GM23338 (cell line): ENCODE results near the gene ADORA3. TPM values are rescaled to one million over a fixed set of nuclear protein-coding genes. Genes with fewer than 3 reads are reported as not detected.

Experiments used
- ATAC-seq: fragments of 200-7000 bp; cut with Tn5 transposase; 3 replicates; pipeline ENCODE4 v1.9.1; 2020
- DNase-seq: peaks from one replicate; pipeline ENCODE4 v3.0.0-alpha.2; 2015; ENCODE audit warnings: low spot score
- H2AFZ ChIP-seq: fragments of 200-600 bp; sonication (generic); 2 replicates; pipeline ENCODE4 v1.8.0; 2016; ENCODE audit warnings: antibody characterized with exemption, mild to moderate bottlenecking, moderate library complexity
- H3F3A ChIP-seq: fragments of 200-600 bp; sonication (generic); replicated peaks from 2 replicates; pipeline ENCODE4 v1.8.0; 2017; ENCODE audit warnings: antibody characterized with exemption, mixed run types, low read depth
- H3K27ac ChIP-seq: fragments of 200-600 bp; sonication (generic); 2 replicates; pipeline ENCODE4 v1.6.1; 2016; ENCODE audit warnings: low read depth
- H3K27me3 ChIP-seq: fragments of 200-600 bp; sonication (generic); 2 replicates; pipeline ENCODE4 v1.8.0; 2016; ENCODE audit warnings: mild to moderate bottlenecking, mixed run types, moderate library complexity; ENCODE audit not compliant: insufficient read depth
- H3K36me3 ChIP-seq: fragments of 200-600 bp; sonication (generic); 2 replicates; pipeline ENCODE4 v1.8.0; 2016; ENCODE audit warnings: mild to moderate bottlenecking; ENCODE audit not compliant: insufficient read depth
- H3K4me1 ChIP-seq: fragments of 200-600 bp; sonication (generic); 2 replicates; pipeline ENCODE4 v1.8.0; 2016; ENCODE audit warnings: mild to moderate bottlenecking, moderate library complexity; ENCODE audit not compliant: insufficient read depth
- H3K4me2 ChIP-seq: fragments of 200-600 bp; sonication (generic); 2 replicates; pipeline ENCODE4 v1.7.1; 2017; ENCODE audit warnings: mixed run types
- H3K4me3 ChIP-seq: fragments of 200-600 bp; sonication (generic); 2 replicates; pipeline ENCODE4 v1.6.1; 2016; ENCODE audit warnings: mixed run types
- H3K79me2 ChIP-seq: fragments of 200-600 bp; sonication (generic); replicated peaks from 2 replicates; pipeline ENCODE4 v1.8.0; 2017; ENCODE audit warnings: mild to moderate bottlenecking; ENCODE audit not compliant: insufficient read depth
- H3K9me2 ChIP-seq: fragments of 200-600 bp; sonication (generic); 2 replicates; pipeline ENCODE4 v1.8.0; 2017; ENCODE audit not compliant: insufficient read depth
- H4K20me1 ChIP-seq: fragments of 200-600 bp; sonication (generic); replicated peaks from 2 replicates; pipeline ENCODE4 v1.8.0; 2017; ENCODE audit warnings: mild to moderate bottlenecking; ENCODE audit not compliant: insufficient read depth
- H3K27ac Mint-ChIP-seq: 2 replicates; pipeline ENCODE4 v1.8.0; 2020; ENCODE audit warnings: inconsistent platforms, mild to moderate bottlenecking, moderate library complexity, mixed read lengths
- H3K27me3 Mint-ChIP-seq: 3 replicates; pipeline ENCODE4 v1.8.0; 2022; ENCODE audit warnings: low read depth, mild to moderate bottlenecking, moderate library complexity, mixed read lengths, inconsistent platforms; ENCODE audit not compliant: insufficient read depth, poor library complexity
- H3K36me3 Mint-ChIP-seq: 3 replicates; pipeline ENCODE4 v1.8.0; 2021; ENCODE audit warnings: low read depth, mild to moderate bottlenecking, inconsistent platforms, moderate library complexity, mixed read lengths
- H3K4me1 Mint-ChIP-seq: 3 replicates; pipeline ENCODE4 v1.8.0; 2020; ENCODE audit warnings: mild to moderate bottlenecking, inconsistent platforms, mixed read lengths
- H3K4me3 Mint-ChIP-seq: 3 replicates; pipeline ENCODE4 v1.8.0; 2021; ENCODE audit warnings: moderate library complexity, mild to moderate bottlenecking, inconsistent platforms, mixed read lengths
- H3K9me3 Mint-ChIP-seq: 3 replicates; pipeline ENCODE4 v1.8.0; 2020; ENCODE audit warnings: moderate library complexity, mild to moderate bottlenecking, inconsistent platforms, mixed read lengths
- CREB1 ChIP-seq: fragments of 250-450 bp; sonication (Bioruptor Pico); IDR thresholded peaks from 2 replicates; pipeline ENCODE4 v1.5.0; 2020; ENCODE audit warnings: low read depth, mild to moderate bottlenecking, moderate library complexity
- ETS1 ChIP-seq: IDR thresholded peaks from 2 replicates; pipeline ENCODE4 v1.6.1; 2016; ENCODE audit warnings: antibody characterized with exemption
- EZH2 ChIP-seq: fragments of 200-600 bp; sonication (generic); IDR thresholded peaks from one replicate; pipeline ENCODE4 v1.8.0; 2017; ENCODE audit warnings: antibody characterized with exemption, mild to moderate bottlenecking, low read depth; ENCODE audit not compliant: unreplicated experiment
- EZH2phosphoT487 ChIP-seq: fragments of 200-600 bp; sonication (generic); IDR thresholded peaks from one replicate; pipeline ENCODE4 v1.8.1; 2018; ENCODE audit warnings: antibody characterized with exemption; ENCODE audit not compliant: unreplicated experiment
- JUNB ChIP-seq: IDR thresholded peaks from one replicate; pipeline ENCODE4 v1.6.1; 2016; ENCODE audit warnings: antibody characterized with exemption; ENCODE audit not compliant: unreplicated experiment
- NANOG ChIP-seq: IDR thresholded peaks from 2 replicates; pipeline ENCODE4 v1.6.1; 2016; ENCODE audit warnings: antibody characterized with exemption, borderline replicate concordance
- POLR2AphosphoS5 ChIP-seq: IDR thresholded peaks from 2 replicates; pipeline ENCODE4 v1.6.1; 2016; ENCODE audit warnings: antibody characterized with exemption, low read depth
- REST ChIP-seq: IDR thresholded peaks from one replicate; pipeline ENCODE4 v1.6.1; 2018; ENCODE audit warnings: antibody characterized with exemption; ENCODE audit not compliant: unreplicated experiment
- STAT1 ChIP-seq: IDR thresholded peaks from one replicate; pipeline ENCODE4 v1.6.1; 2016; ENCODE audit warnings: antibody characterized with exemption; ENCODE audit not compliant: unreplicated experiment
- ZNF114 ChIP-seq: fragments of 250-450 bp; sonication (Bioruptor Pico); IDR thresholded peaks from 2 replicates; pipeline ENCODE4 v1.5.0; 2020; ENCODE audit warnings: mild to moderate bottlenecking, moderate library complexity
- ZNF331 ChIP-seq: fragments of 250-450 bp; sonication (Bioruptor Pico); IDR thresholded peaks from 2 replicates; pipeline ENCODE4 v1.5.0; 2020; ENCODE audit warnings: low read depth, mild to moderate bottlenecking, moderate library complexity
- polyA plus RNA-seq: library from polyadenylated mRNA; unstranded; fragments of >200 nt; fragmentation: Nextera tagmentation; extraction: Ambion mirVana; gene quantifications from 2 replicates; pipeline ENCODE4 v1.2.1, GENCODE V29; 2016
- total RNA-seq: library from RNA; depleted of rRNA; stranded (reverse); fragments of >200 nt; shearing (Covaris generic); gene quantifications from 2 replicates; pipeline ENCODE4 v1.2.3, GENCODE V29; 2014
- TF ChIP-seq, protein P1 (sequence below): fragments of 250-450 bp; sonication (Bioruptor Pico); IDR thresholded peaks from 2 replicates; pipeline ENCODE4 v1.5.0; 2020; ENCODE audit warnings: mild to moderate bottlenecking, moderate library complexity
- TF ChIP-seq, protein P2 (sequence below), 2 experiments: fragments of 200-600 bp in 1 of 2; sonication (generic) in 1 of 2; conservative IDR thresholded peaks; 2 replicates each; pipeline versions ENCODE4 v1.5.1 to v1.6.1; 2016 to 2017; ENCODE audit warnings: antibody characterized with exemption in 2 of 2, low read depth in 2 of 2, mild to moderate bottlenecking in 2 of 2, moderate library complexity in 1 of 2

ADORA3 gene
- total and polyA plus RNA-seq, 2 experiments from 2014 or later: not detected

- Mint-ChIP-seq H3K9me3 (no peaks in the 10 kb centered on the region), H3K27ac (no peak overlapping the region), H3K4me3 (no peak overlapping the region), H3K36me3 (no peaks in the 10 kb centered on the region), H3K4me1 (peaks cover 13% of the 10 kb centered on the region), H3K27me3 (peaks cover 12% of the 10 kb centered on the region)
- H3K9me2 ChIP-seq: no peaks in the 10 kb centered on the region
- no peaks in the 10 kb centered on the region; the same call in 1 of the 2 replicates for H3F3A ChIP-seq
- DNase-seq (no peak), ATAC-seq (no peak)
- H3K79me2 ChIP-seq: no peaks in the 10 kb centered on the region
- no peaks in the 10 kb centered on the region for H4K20me1 ChIP-seq
- peaks cover 11% of the 10 kb centered on the region; the same call in 1 of the 2 replicates for H3K27me3 ChIP-seq
- H3K4me2 ChIP-seq: no peak overlapping the region
- peaks cover 9% of the 10 kb centered on the region for H3K4me1 ChIP-seq
- H2AFZ ChIP-seq: no peak overlapping the region
- no peaks in the 10 kb centered on the region for H3K36me3 ChIP-seq
- no peak overlapping the region for H3K4me3 ChIP-seq
- H3K27ac ChIP-seq: no peak overlapping the region
- TF ChIP-seq NANOG: no peak
- TF ChIP-seq REST: no peak
- TF ChIP-seq, protein P1, sequence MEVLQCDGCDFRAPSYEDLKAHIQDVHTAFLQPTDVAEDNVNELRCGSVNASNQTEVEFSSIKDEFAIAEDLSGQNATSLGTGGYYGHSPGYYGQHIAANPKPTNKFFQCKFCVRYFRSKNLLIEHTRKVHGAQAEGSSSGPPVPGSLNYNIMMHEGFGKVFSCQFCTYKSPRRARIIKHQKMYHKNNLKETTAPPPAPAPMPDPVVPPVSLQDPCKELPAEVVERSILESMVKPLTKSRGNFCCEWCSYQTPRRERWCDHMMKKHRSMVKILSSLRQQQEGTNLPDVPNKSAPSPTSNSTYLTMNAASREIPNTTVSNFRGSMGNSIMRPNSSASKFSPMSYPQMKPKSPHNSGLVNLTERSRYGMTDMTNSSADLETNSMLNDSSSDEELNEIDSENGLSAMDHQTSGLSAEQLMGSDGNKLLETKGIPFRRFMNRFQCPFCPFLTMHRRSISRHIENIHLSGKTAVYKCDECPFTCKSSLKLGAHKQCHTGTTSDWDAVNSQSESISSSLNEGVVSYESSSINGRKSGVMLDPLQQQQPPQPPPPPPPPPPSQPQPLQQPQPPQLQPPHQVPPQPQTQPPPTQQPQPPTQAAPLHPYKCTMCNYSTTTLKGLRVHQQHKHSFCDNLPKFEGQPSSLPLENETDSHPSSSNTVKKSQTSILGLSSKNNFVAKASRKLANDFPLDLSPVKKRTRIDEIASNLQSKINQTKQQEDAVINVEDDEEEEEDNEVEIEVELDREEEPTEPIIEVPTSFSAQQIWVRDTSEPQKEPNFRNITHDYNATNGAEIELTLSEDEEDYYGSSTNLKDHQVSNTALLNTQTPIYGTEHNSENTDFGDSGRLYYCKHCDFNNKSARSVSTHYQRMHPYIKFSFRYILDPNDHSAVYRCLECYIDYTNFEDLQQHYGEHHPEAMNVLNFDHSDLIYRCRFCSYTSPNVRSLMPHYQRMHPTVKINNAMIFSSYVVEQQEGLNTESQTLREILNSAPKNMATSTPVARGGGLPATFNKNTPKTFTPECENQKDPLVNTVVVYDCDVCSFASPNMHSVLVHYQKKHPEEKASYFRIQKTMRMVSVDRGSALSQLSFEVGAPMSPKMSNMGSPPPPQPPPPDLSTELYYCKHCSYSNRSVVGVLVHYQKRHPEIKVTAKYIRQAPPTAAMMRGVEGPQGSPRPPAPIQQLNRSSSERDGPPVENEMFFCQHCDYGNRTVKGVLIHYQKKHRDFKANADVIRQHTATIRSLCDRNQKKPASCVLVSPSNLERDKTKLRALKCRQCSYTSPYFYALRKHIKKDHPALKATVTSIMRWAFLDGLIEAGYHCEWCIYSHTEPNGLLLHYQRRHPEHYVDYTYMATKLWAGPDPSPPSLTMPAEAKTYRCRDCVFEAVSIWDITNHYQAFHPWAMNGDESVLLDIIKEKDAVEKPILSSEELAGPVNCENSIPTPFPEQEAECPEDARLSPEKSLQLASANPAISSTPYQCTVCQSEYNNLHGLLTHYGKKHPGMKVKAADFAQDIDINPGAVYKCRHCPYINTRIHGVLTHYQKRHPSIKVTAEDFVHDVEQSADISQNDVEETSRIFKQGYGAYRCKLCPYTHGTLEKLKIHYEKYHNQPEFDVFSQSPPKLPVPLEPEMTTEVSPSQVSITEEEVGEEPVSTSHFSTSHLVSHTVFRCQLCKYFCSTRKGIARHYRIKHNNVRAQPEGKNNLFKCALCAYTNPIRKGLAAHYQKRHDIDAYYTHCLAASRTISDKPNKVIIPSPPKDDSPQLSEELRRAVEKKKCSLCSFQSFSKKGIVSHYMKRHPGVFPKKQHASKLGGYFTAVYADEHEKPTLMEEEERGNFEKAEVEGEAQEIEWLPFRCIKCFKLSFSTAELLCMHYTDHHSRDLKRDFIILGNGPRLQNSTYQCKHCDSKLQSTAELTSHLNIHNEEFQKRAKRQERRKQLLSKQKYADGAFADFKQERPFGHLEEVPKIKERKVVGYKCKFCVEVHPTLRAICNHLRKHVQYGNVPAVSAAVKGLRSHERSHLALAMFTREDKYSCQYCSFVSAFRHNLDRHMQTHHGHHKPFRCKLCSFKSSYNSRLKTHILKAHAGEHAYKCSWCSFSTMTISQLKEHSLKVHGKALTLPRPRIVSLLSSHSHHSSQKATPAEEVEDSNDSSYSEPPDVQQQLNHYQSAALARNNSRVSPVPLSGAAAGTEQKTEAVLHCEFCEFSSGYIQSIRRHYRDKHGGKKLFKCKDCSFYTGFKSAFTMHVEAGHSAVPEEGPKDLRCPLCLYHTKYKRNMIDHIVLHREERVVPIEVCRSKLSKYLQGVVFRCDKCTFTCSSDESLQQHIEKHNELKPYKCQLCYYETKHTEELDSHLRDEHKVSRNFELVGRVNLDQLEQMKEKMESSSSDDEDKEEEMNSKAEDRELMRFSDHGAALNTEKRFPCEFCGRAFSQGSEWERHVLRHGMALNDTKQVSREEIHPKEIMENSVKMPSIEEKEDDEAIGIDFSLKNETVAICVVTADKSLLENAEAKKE: no peak
- no peak for TF ChIP-seq ETS1
- no peak for TF ChIP-seq JUNB
- TF ChIP-seq ZNF114 (CRISPR knock-in tag): no peak
- TF ChIP-seq POLR2AphosphoS5: no peak
- TF ChIP-seq EZH2: no peak
- TF ChIP-seq, protein P2, sequence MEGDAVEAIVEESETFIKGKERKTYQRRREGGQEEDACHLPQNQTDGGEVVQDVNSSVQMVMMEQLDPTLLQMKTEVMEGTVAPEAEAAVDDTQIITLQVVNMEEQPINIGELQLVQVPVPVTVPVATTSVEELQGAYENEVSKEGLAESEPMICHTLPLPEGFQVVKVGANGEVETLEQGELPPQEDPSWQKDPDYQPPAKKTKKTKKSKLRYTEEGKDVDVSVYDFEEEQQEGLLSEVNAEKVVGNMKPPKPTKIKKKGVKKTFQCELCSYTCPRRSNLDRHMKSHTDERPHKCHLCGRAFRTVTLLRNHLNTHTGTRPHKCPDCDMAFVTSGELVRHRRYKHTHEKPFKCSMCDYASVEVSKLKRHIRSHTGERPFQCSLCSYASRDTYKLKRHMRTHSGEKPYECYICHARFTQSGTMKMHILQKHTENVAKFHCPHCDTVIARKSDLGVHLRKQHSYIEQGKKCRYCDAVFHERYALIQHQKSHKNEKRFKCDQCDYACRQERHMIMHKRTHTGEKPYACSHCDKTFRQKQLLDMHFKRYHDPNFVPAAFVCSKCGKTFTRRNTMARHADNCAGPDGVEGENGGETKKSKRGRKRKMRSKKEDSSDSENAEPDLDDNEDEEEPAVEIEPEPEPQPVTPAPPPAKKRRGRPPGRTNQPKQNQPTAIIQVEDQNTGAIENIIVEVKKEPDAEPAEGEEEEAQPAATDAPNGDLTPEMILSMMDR (conservative IDR thresholded peaks at IDR 0.05; ENCODE audit: low read depth in 2 of 2): no peak
- TF ChIP-seq ZNF331 (CRISPR knock-in tag): no peak
- TF ChIP-seq STAT1: no peak
- no peak for TF ChIP-seq CREB1 (CRISPR knock-in tag)
- TF ChIP-seq EZH2phosphoT487: no peak
These were observed 9.5 kb upstream of the ADORA3 start for GRCh38 chr1:111512931-111513330.
